A549 (cell line): ENCODE results near the gene APP. TPM values are rescaled to one million over a fixed set of nuclear protein-coding genes. Genes with fewer than 3 reads are reported as not detected.

Experiments
- ATAC-seq, 2 experiments: fragments of 200-7000 bp in 1 of 2; fragments of >200 bp in 1 of 2; cut with Nextera tagmentation in 1 of 2; cut with Tn5 transposase in 1 of 2; 3 replicates each; pipeline versions ENCODE4 v1.8.0 to v1.9.1; 2018 to 2020; ENCODE audit warnings: mild to moderate bottlenecking in 1 of 2, moderate library complexity in 1 of 2
- CTCF ChIA-PET: fragments of 300-600 bp; sonication (Branson Sonifier 250); formaldehyde crosslinking; extraction: SDS; loops from one replicate; lab custom pipeline; 2021; ENCODE audit warnings: antibody characterized with exemption, inconsistent platforms; lab: Yijun Ruan, JAX
- POLR2A ChIA-PET: fragments of 350-600 bp; formaldehyde crosslinking; extraction: SDS; loops from one replicate; lab custom pipeline; 2021; ENCODE audit warnings: antibody characterized with exemption, inconsistent platforms; lab: Yijun Ruan, JAX
- DNase-seq, 2 experiments: peaks; one replicate each; pipeline versions ENCODE4 v3.0.0 to v3.0.0-alpha.2; 2011 to 2016; ENCODE audit warnings: low read depth in 1 of 2, low spot score in 1 of 2
- FAIRE-seq: peaks from 2 replicates; lab custom pipeline; 2011; peaks lifted over from hg19 to GRCh38; lab: Jason Lieb, UNC
- H3K27ac ChIP-seq, 2 experiments: fragments of >200 bp; sonication (Bioruptor Twin); formaldehyde crosslinking; 3 replicates each; pipeline ENCODE4 v1.5.1; 2016 to 2017
- H3K4me1 ChIP-seq: fragments of >200 bp; sonication (Bioruptor Twin); formaldehyde crosslinking; 3 replicates; pipeline ENCODE4 v1.6.1; 2016
- H3K4me2 ChIP-seq: fragments of >200 bp; sonication (Bioruptor Twin); formaldehyde crosslinking; 3 replicates; pipeline ENCODE4 v1.6.1; 2016
- H3K4me3 ChIP-seq: fragments of >200 bp; sonication (Bioruptor Twin); formaldehyde crosslinking; 3 replicates; pipeline ENCODE4 v1.5.1; 2016
- H3K9me3 ChIP-seq: fragments of >200 bp; sonication (Bioruptor Twin); formaldehyde crosslinking; 3 replicates; pipeline ENCODE4 v1.6.1; 2016
- BHLHE40 ChIP-seq: IDR thresholded peaks from 2 replicates; pipeline ENCODE4 v1.6.1; 2012; ENCODE audit warnings: low read depth, low read length, inconsistent platforms
- CBX2 ChIP-seq: fragments of 200-600 bp; sonication (generic); IDR thresholded peaks from 2 replicates; pipeline ENCODE4 v1.6.1; 2016; ENCODE audit warnings: low read depth, mild to moderate bottlenecking, borderline replicate concordance
- CHD4 ChIP-seq: fragments of 200-600 bp; sonication (generic); IDR thresholded peaks from 2 replicates; pipeline ENCODE4 v1.6.1; 2016; ENCODE audit warnings: antibody characterized with exemption, mild to moderate bottlenecking, borderline replicate concordance
- CTCF ChIP-seq: fragments of >200 bp; sonication (Bioruptor Twin); formaldehyde crosslinking; IDR thresholded peaks from 3 replicates; pipeline ENCODE4 v1.5.1; 2016
- E2F6 ChIP-seq: IDR thresholded peaks from 2 replicates; pipeline ENCODE4 v1.6.1; 2012; ENCODE audit warnings: low read depth, borderline replicate concordance
- FOSB ChIP-seq: fragments of 250-450 bp; sonication (Bioruptor Pico); IDR thresholded peaks from 2 replicates; pipeline ENCODE4 v1.5.0; 2020; ENCODE audit warnings: mild to moderate bottlenecking, moderate library complexity
- FOSL2 ChIP-seq, 2 experiments: fragments of 450-650 bp in 1 of 2; fragments of >200 bp in 1 of 2; sonication (Bioruptor Twin) in 1 of 2; formaldehyde crosslinking; IDR thresholded peaks; 2 replicates each; pipeline versions ENCODE4 v1.5.0 to v1.6.1; 2016 to 2020; ENCODE audit warnings: mild to moderate bottlenecking in 1 of 2, moderate library complexity in 1 of 2
- FOXS1 ChIP-seq: fragments of 250-450 bp; sonication (Bioruptor Pico); IDR thresholded peaks from 2 replicates; pipeline ENCODE4 v1.5.0; 2020; ENCODE audit warnings: mild to moderate bottlenecking, moderate library complexity
- GATA3 ChIP-seq: IDR thresholded peaks from 2 replicates; pipeline ENCODE4 v1.6.1; 2012; ENCODE audit warnings: borderline replicate concordance
- HDAC2 ChIP-seq: fragments of 200-600 bp; sonication (generic); IDR thresholded peaks from 2 replicates; pipeline ENCODE4 v1.6.1; 2016
- HES2 ChIP-seq: fragments of >200 bp; sonication (Bioruptor Twin); formaldehyde crosslinking; IDR thresholded peaks from 2 replicates; pipeline ENCODE4 v1.6.1; 2016
- HMGXB4 ChIP-seq: fragments of 250-450 bp; sonication (Bioruptor Pico); IDR thresholded peaks from 2 replicates; pipeline ENCODE4 v1.5.0; 2021; ENCODE audit warnings: mild to moderate bottlenecking, moderate library complexity, borderline replicate concordance
- JUN ChIP-seq, 2 experiments: fragments of >200 bp; sonication (Bioruptor Twin); formaldehyde crosslinking; IDR thresholded peaks; 2 replicates in 1 of 2; 3 replicates in 1 of 2; pipeline ENCODE4 v1.6.1; 2016 to 2017
- KDM5A ChIP-seq: fragments of 200-600 bp; sonication (generic); IDR thresholded peaks from 2 replicates; pipeline ENCODE4 v1.6.1; 2016; ENCODE audit warnings: antibody characterized with exemption, mild to moderate bottlenecking
- MAX ChIP-seq: IDR thresholded peaks from 2 replicates; pipeline ENCODE4 v1.6.1; 2012
- MAZ ChIP-seq: fragments of 150-350 bp; IDR thresholded peaks from 2 replicates; pipeline ENCODE4 v1.6.1; 2014; ENCODE audit warnings: antibody characterized with exemption, low read depth, low read length, borderline replicate concordance
- MYC ChIP-seq: IDR thresholded peaks from 2 replicates; pipeline ENCODE4 v1.6.1; 2012; ENCODE audit warnings: mild to moderate bottlenecking, inconsistent platforms, low read length, improper control_type of control experiment, borderline replicate concordance
- NPAS2 ChIP-seq: fragments of 250-450 bp; sonication (Bioruptor Pico); IDR thresholded peaks from 2 replicates; pipeline ENCODE4 v1.8.0; 2022; ENCODE audit warnings: mild to moderate bottlenecking, moderate library complexity, borderline replicate concordance
- NR3C1 ChIP-seq: fragments of >200 bp; sonication (Bioruptor Twin); formaldehyde crosslinking; IDR thresholded peaks from 3 replicates; pipeline ENCODE4 v1.6.1; 2017
- PBX3 ChIP-seq: IDR thresholded peaks from 2 replicates; pipeline ENCODE4 v1.6.1; 2012
- PHF8 ChIP-seq: fragments of 200-600 bp; sonication (generic); IDR thresholded peaks from 2 replicates; pipeline ENCODE4 v1.6.1; 2016; ENCODE audit warnings: low read depth, mild to moderate bottlenecking, antibody characterized with exemption, moderate library complexity, borderline replicate concordance
- RARB ChIP-seq: fragments of 250-450 bp; sonication (Bioruptor Pico); IDR thresholded peaks from 2 replicates; pipeline ENCODE4 v1.8.0; 2021; ENCODE audit warnings: mild to moderate bottlenecking, moderate library complexity
- RCOR1 ChIP-seq: fragments of 150-350 bp; IDR thresholded peaks from 2 replicates; pipeline ENCODE4 v1.6.1; 2014; ENCODE audit warnings: antibody characterized with exemption, low read length, low read depth
- RFX5 ChIP-seq: fragments of 450-650 bp; IDR thresholded peaks from 2 replicates; pipeline ENCODE4 v1.7.1; 2014; ENCODE audit warnings: antibody characterized with exemption, mild to moderate bottlenecking, moderate library complexity
- TFCP2L1 ChIP-seq: fragments of 250-450 bp; sonication (Bioruptor Pico); IDR thresholded peaks from 2 replicates; pipeline ENCODE4 v1.5.0; 2021; ENCODE audit warnings: mild to moderate bottlenecking
- TP53 ChIP-seq: fragments of 250-450 bp; sonication (Bioruptor Pico); IDR thresholded peaks from 2 replicates; pipeline ENCODE4 v1.5.0; 2021; ENCODE audit warnings: mild to moderate bottlenecking, moderate library complexity
- USF2 ChIP-seq: fragments of 450-650 bp; IDR thresholded peaks from 2 replicates; pipeline ENCODE4 v1.6.1; 2014; ENCODE audit warnings: antibody characterized with exemption
- ZNF302 ChIP-seq: fragments of 250-450 bp; sonication (Bioruptor Pico); IDR thresholded peaks from 2 replicates; pipeline ENCODE4 v1.9.0; 2021; ENCODE audit warnings: inconsistent platforms, mild to moderate bottlenecking, moderate library complexity
- WGBS: methylation state at CpG from one replicate; pipeline ENCODE4 v1.1.6; 2017; ENCODE audit errors: missing lambda C conversion rate; 5-methylcytosine and 5-hydroxymethylcytosine counted together
- polyA plus RNA-seq, 4 experiments: library from polyadenylated mRNA; depleted of rRNA in 3 of 4; stranded (reverse); fragments of >200 nt; fragmentation: RNase III in 1 of 4; extraction: RNeasy Plus Mini Kit Qiagen cat#74134 plus additional on column Dnase treatment in 1 of 4; gene quantifications; 2 replicates in 3 of 4; 3 replicates in 1 of 4; pipeline ENCODE4 v1.2.3, GENCODE V29; 2011 to 2017

APP gene
- polyA plus RNA-seq, 2 of the 4 experiments (the other 2 are of a cell fraction), result 540 to 565 TPM

- TF ChIP-seq PBX3 (no peak), MAZ (no peak), MYC (no peak), TP53 (CRISPR knock-in tag) (no peak), GATA3 (peak; percentile 56), USF2 (no peak), RFX5 (no peak), RARB (CRISPR knock-in tag) (0 out of 2 replicates have a peak, but pooled peaks have one; percentile 46), MAX (0 out of 2 replicates have a peak, but pooled peaks have one; percentile 38), CBX2 (no peak), E2F6 (no peak), BHLHE40 (no peak), HES2 (no peak), NPAS2 (CRISPR knock-in tag) (no peak), ZNF302 (CRISPR knock-in tag) (no peak), FOSL2 (IDR thresholded peaks at IDR 0.05) (no peak), FOSL2 (CRISPR knock-in tag; IDR thresholded peaks at IDR 0.05) (peak; percentile 77), FOXS1 (CRISPR knock-in tag) (no peak), FOSB (no peak), KDM5A (no peak), HMGXB4 (CRISPR knock-in tag) (no peak), HDAC2 (no peak), NR3C1 (no peak), CHD4 (no peak)
Measured at GRCh38 chr21:26140164-26140579, 30.4 kb downstream of the APP start (continued).

- ChIA-PET POLR2A (no interaction called here), CTCF (no interaction called here)
- Histone ChIP-seq H3K4me2 (peak overlapping the region; percentile 75), H3K27ac (peak overlapping the region; percentile 48 to 71; a peak in 5 of 6 replicates), H3K9me3 (no peaks in the 10 kb centered on the region), H3K4me1 (peaks cover 53% of the 10 kb centered on the region), H3K4me3 (no peak overlapping the region)
- FAIRE-seq (no peak), DNase-seq (peak in 1 of 2 experiments; percentile 42), ATAC-seq (no peak; a peak in 1 of 6 replicates)
- WGBS, result 51% methylated on average over 6 of the region's 6 CpGs
- TF ChIP-seq PHF8 (no peak), FOSL2 (IDR thresholded peaks at IDR 0.05) (no peak), FOSL2 (CRISPR knock-in tag; IDR thresholded peaks at IDR 0.05) (peak; percentile 32; the same call in 1 of the 2 replicates), CTCF (no peak), JUN (IDR thresholded peaks at IDR 0.05) (no peak), MYC (no peak), TFCP2L1 (CRISPR knock-in tag) (no peak), RCOR1 (no peak)
Measured at GRCh38 chr21:26138615-26139257, 31.8 kb downstream of the APP start.
